Subcutaneous abdominal adipose tissue (tissue), 5 donors: ENCODE measurements around the gene EXOC8.
"Not testable (repeated sequence)": the region's sequence is repeated elsewhere in the genome, so short reads cannot be mapped to it uniquely, and the experiment has no call there.

Source experiments
- H3K27ac ChIP-seq: one replicate; pipeline ENCODE4 v1.7.0; 2013; ENCODE audit warnings: low read depth, mild to moderate bottlenecking, inconsistent platforms, low read length, moderate library complexity
- H3K27me3 ChIP-seq, 5 donors: one replicate each; pipeline ENCODE4 v1.7.0; 2013; ENCODE audit warnings: low read length in 5 of 5, inconsistent platforms in 1 of 5; ENCODE audit not compliant: control insufficient read depth in 5 of 5, insufficient read depth in 4 of 5
- H3K36me3 ChIP-seq, 5 donors: one replicate each; pipeline ENCODE4 v1.7.0; 2013; ENCODE audit warnings: low read length in 5 of 5; ENCODE audit not compliant: control insufficient read depth in 5 of 5, insufficient read depth in 5 of 5
- H3K4me1 ChIP-seq, 5 donors: one replicate each; pipeline ENCODE4 v1.7.0; 2013; ENCODE audit warnings: low read length in 5 of 5, mild to moderate bottlenecking in 3 of 5, moderate library complexity in 1 of 5; ENCODE audit not compliant: control insufficient read depth in 5 of 5, insufficient read depth in 5 of 5
- H3K4me3 ChIP-seq, 5 donors: one replicate each; pipeline ENCODE4 v1.7.0; 2013; ENCODE audit warnings: low read length in 5 of 5, low read depth in 1 of 5
- H3K9ac ChIP-seq, 5 donors: one replicate each; pipeline ENCODE4 v1.7.0; 2013; ENCODE audit warnings: low read length in 5 of 5, mild to moderate bottlenecking in 4 of 5, moderate library complexity in 3 of 5
- H3K9me3 ChIP-seq, 5 donors: one replicate each; pipeline ENCODE4 v1.7.0; 2013; ENCODE audit warnings: low read length in 5 of 5; ENCODE audit not compliant: control insufficient read depth in 5 of 5
- donor health status: healthy.
- donor health status: healthy.
- donor health status: healthy.
- donor health status: healthy.
- donor health status: healthy.

The EXOC8 gene

GRCh38 chr1:231355171-231355570 lies 17.5 kb upstream of the EXOC8 start:
- Histone ChIP-seq H3K9me3 (no peaks in the 10 kb centered on the region), H3K9ac (no peak overlapping the region), H3K27ac (no peak overlapping the region), H3K4me3 (no peak overlapping the region), H3K27me3 (no peaks in the 10 kb centered on the region), H3K36me3 (peaks cover 18 to 28% (median 23%) of the 10 kb centered on the region in 5 donors), H3K4me1 (peaks cover 4 to 12% (median 5%) of the 10 kb centered on the region in 5 donors)

- no peak overlapping the region for H3K9ac ChIP-seq
- no peaks in the 10 kb centered on the region for H3K27me3 ChIP-seq
- peaks cover 18 to 35% (median 25%) of the 10 kb centered on the region in 5 donors for H3K36me3 ChIP-seq
- H3K27ac ChIP-seq = no peak overlapping the region
- peaks cover 4 to 12% (median 5%) of the 10 kb centered on the region in 5 donors for H3K4me1 ChIP-seq
- H3K4me3 ChIP-seq = no peak overlapping the region
- H3K9me3 ChIP-seq = no peaks in the 10 kb centered on the region
Observed at GRCh38 chr1:231354330-231355020, 16.8 kb upstream of the EXOC8 start.

GRCh38 chr1:231353086-231353485 lies 15.4 kb upstream of the EXOC8 start:
- Histone ChIP-seq H3K27me3 (no peaks in the 10 kb centered on the region), H3K9ac (peak overlapping the region in 1 of 5 donors; percentile 11), H3K4me3 (no peak overlapping the region), H3K27ac (no peak overlapping the region), H3K36me3 (peaks cover 22 to 42% (median 28%) of the 10 kb centered on the region in 5 donors), H3K9me3 (no peaks in the 10 kb centered on the region), H3K4me1 (peaks cover 2 to 10% (median 4%) of the 10 kb centered on the region in 5 donors)

- no peak overlapping the region for H3K4me3 ChIP-seq
- H3K36me3 ChIP-seq = peaks cover 26 to 49% (median 33%) of the 10 kb centered on the region in 5 donors
- H3K4me1 ChIP-seq = peaks cover 0 to 7% (median 2%) of the 10 kb centered on the region in 5 donors
- H3K27ac ChIP-seq = no peak overlapping the region
- H3K9me3 ChIP-seq = no peaks in the 10 kb centered on the region
- no peaks in the 10 kb centered on the region for H3K27me3 ChIP-seq
- H3K9ac ChIP-seq = no peak overlapping the region
Observed at GRCh38 chr1:231351816-231352215, 14.2 kb upstream of the EXOC8 start.

DNA sequence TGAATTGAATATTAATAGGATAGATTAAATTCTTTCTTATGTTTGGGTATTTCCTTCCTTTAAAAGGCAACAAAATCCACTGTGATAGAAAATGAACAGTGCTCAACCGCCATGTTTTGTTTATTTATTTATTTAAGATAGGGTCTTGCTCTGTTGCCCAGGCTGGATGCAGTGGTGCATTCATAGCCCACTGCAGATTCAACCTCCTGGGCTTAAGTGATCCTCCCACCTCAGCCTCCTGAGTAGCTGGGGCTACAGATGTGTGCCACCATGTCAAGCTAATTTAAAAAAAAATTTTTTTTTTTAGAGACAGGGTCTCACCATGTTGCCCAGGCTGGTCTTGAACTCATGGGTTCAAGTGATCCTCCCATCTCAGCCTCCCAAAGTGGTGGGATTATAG lies 11.2 kb upstream of the EXOC8 start:
- H3K9ac ChIP-seq, H3K4me1 ChIP-seq, H3K27ac ChIP-seq, H3K9me3 ChIP-seq, H3K27me3 ChIP-seq, H3K4me3 ChIP-seq: not testable (repeated sequence)
- H3K36me3 ChIP-seq = peaks cover 26 to 48% (median 33%) of the 10 kb centered on the region in 5 donors

- no peak overlapping the region for H3K9ac ChIP-seq
- peaks cover 29 to 50% (median 33%) of the 10 kb centered on the region in 5 donors for H3K36me3 ChIP-seq
Observed at GRCh38 chr1:231348442-231348841, 10.8 kb upstream of the EXOC8 start.

DNA sequence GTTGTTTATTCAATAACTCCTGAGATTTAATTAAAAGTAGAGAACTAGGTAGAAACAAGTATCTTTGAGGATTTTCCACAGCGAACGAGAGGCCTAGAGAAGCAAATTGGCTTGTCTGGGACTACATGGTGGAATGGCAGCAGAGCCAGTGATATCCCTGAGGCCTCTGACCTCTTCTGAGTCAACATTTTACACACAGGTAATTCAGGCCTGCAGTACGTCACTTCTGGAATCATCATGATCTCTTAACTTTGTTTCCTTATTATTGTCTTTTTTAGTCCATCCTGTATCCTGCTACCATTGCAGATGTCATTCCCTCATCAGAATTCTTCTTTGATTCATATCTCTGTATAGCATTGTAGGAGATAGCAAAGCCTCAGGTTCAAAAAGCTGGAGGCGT lies 10.3 kb upstream of the EXOC8 start:
- peaks cover 28 to 49% (median 31%) of the 10 kb centered on the region in 5 donors for H3K36me3 ChIP-seq
- H3K27me3 ChIP-seq = no peaks in the 10 kb centered on the region
- H3K9ac ChIP-seq = no peak overlapping the region
- no peak overlapping the region for H3K27ac ChIP-seq
- H3K4me3 ChIP-seq = no peak overlapping the region
- H3K9me3 ChIP-seq = no peaks in the 10 kb centered on the region
- H3K4me1 ChIP-seq = peaks cover 0 to 7% (median 2%) of the 10 kb centered on the region in 5 donors

More at GRCh38 chr1:231348442-231348841, 10.8 kb upstream of the EXOC8 start:
- Histone ChIP-seq H3K4me1 (peaks cover 0 to 7% (median 2%) of the 10 kb centered on the region in 5 donors), H3K9me3 (no peaks in the 10 kb centered on the region), H3K4me3 (no peak overlapping the region), H3K27ac (no peak overlapping the region), H3K27me3 (no peaks in the 10 kb centered on the region)

DNA sequence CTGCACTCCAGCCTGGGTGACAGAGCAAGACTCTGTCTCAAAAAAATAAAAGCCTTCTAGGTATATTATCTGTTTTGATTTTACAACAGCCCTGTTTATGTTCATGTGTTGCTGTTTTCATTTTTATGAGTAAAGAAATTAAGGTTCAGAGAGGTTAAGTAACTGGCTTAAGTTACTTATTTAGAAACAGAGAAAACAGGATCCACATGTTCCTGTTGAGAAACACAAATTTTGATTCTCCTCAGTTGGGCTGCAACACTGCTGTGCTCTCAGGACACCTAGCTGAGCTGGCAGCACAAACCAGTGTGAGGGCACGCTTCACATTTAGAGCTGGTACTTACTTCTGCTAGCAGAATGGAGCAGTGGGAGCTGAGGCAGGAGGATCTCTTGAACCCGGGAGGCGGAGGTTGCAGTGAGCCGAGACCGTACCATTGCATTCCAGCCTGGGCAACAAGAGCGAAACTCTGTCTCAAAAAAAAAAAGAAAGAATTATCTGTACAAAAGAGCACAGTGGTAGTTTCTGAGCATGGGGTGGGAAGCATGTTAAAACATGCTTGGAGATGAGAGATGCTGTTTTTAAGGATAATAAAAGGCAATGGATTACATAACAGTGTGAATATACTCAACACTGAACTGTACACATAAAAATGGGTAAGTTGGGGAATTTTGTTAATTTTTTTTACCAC lies 2.8 kb upstream of the EXOC8 start:
- no peak overlapping the region for H3K27ac ChIP-seq
- H3K9me3 ChIP-seq = no peaks in the 10 kb centered on the region
- H3K4me3 ChIP-seq = no peak overlapping the region
- no peak overlapping the region for H3K9ac ChIP-seq
- peaks cover 8 to 37% (median 33%) of the 10 kb centered on the region in 5 donors for H3K4me1 ChIP-seq
- H3K36me3 ChIP-seq = peaks cover 0 to 14% (median 5%) of the 10 kb centered on the region in 5 donors
- H3K27me3 ChIP-seq = no peaks in the 10 kb centered on the region

GRCh38 chr1:231338270-231339128 lies 847 bp upstream of the EXOC8 start, which contains the start of gene SPRTN:
Gene SPRTN, plus strand, starts transcription at chr1:231338293. Its CDS starts 91 bp downstream, at chr1:231338384.
- Histone ChIP-seq H3K4me1 (peaks cover 12 to 56% (median 53%) of the 10 kb centered on the region in 5 donors), H3K27ac (peak within 1 kb of the TSS; percentile 81), H3K36me3 (peaks cover 0 to 10% (median 3%) of the 10 kb centered on the region in 5 donors), H3K27me3 (no peaks in the 10 kb centered on the region), H3K9ac (peak within 1 kb of the TSS; percentile 40 to 99 (median 98)), H3K4me3 (peak within 1 kb of the TSS; percentile 91 to 99 (median 97)), H3K9me3 (no peaks in the 10 kb centered on the region)
